ENCODE data around the gene GTF2F2. TPM values are rescaled to one million over a fixed set of nuclear protein-coding genes. Genes with fewer than 3 reads are reported as not detected.

The GTF2F2 gene
- total RNA-seq, 1 donor = 19.9 TPM

DNA sequence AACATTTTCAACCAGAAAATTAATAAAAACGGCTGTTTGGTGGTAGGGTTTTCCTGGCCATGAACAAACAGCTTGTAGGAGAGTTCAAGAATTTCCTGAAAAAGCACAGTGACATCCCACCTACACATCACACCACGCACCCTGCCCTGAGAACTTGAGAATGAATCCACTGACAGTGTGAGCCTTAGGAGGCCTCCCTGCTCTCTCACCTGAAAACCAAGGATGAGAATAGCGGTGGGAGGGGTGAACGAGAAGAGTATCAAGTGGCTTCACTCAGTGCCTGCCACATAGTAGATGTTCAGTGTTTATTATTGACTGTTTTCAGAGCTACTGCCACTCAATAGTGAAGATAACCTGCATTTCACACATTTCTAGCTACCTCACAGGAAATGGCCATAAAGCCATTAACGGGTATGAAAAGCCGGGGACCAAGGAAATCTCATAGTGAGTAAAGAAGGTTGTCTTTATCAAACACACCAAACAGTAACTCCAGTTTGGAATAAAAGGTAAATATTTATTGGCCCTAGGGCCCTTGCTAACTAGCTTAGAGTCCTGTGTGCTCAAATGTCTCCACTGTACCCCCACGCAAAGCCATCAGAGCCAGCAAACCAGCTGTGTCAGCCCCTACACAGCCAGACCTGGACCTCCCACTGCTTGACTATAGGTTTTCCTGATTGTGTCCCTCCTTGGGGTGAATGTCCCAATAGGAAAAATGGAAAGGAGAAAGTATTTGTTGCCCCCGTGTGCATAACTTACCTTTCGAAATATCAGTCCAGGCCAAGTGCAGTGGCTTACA lies 180.1 kb downstream of the GTF2F2 start:
- Histone ChIP-seq H3K27me3 (ENCODE audit: insufficient read depth, low read length) (no peaks in the 10 kb centered on the region), H4K20me1 (ENCODE audit: insufficient read depth, low read length) (no peaks in the 10 kb centered on the region), H2AFZ (ENCODE audit: low read length) (no peak overlapping the region), H3K4me1 (ENCODE audit: insufficient read depth, low read length) (peaks cover 6% of the 10 kb centered on the region), H3K9me3 (ENCODE audit: low read depth, low read length) (no peaks in the 10 kb centered on the region), H3K4me3 (ENCODE audit: insufficient read depth, low read length) (no peak overlapping the region), H3K79me2 (ENCODE audit: insufficient read depth, low read length) (no peaks in the 10 kb centered on the region), H3K36me3 (ENCODE audit: insufficient read depth, low read length) (no peaks in the 10 kb centered on the region), H3K27ac (ENCODE audit: low read depth, low read length) (no peak overlapping the region), H3K4me2 (ENCODE audit: insufficient read depth, low read length) (no peak overlapping the region)
- TF ChIP-seq, protein P1, sequence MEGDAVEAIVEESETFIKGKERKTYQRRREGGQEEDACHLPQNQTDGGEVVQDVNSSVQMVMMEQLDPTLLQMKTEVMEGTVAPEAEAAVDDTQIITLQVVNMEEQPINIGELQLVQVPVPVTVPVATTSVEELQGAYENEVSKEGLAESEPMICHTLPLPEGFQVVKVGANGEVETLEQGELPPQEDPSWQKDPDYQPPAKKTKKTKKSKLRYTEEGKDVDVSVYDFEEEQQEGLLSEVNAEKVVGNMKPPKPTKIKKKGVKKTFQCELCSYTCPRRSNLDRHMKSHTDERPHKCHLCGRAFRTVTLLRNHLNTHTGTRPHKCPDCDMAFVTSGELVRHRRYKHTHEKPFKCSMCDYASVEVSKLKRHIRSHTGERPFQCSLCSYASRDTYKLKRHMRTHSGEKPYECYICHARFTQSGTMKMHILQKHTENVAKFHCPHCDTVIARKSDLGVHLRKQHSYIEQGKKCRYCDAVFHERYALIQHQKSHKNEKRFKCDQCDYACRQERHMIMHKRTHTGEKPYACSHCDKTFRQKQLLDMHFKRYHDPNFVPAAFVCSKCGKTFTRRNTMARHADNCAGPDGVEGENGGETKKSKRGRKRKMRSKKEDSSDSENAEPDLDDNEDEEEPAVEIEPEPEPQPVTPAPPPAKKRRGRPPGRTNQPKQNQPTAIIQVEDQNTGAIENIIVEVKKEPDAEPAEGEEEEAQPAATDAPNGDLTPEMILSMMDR (IDR thresholded peaks at IDR 0.05; ENCODE audit: extremely low read depth, low read depth, low read length) = no peak
- DNase-seq (ENCODE audit: insufficient read length, low spot score, missing footprints) = no peak

DNA sequence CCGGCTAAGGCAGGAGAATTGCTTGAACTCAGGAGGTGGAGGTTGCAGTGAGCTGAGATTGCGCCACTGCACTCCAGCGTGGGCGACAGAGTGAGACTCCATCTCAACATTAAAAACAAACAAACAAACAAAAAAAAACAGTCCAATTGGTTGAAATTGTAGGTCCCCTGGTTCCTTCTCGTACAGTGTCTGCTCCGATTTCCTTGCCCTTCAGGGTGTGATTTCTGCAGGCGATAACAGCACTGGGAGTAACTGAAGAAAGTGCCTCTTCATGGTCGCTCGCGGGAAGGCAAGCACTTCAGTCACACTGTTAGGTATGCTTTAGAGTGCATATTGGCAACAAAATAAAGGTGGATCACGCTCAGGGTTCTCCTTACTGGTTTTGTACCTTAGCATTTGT lies 181.0 kb downstream of the GTF2F2 start:
- Histone ChIP-seq H3K79me2 (ENCODE audit: insufficient read depth, low read length) (no peaks in the 10 kb centered on the region), H3K4me1 (ENCODE audit: insufficient read depth, low read length) (peaks cover 6% of the 10 kb centered on the region), H3K4me2 (ENCODE audit: insufficient read depth, low read length) (no peak overlapping the region), H3K36me3 (ENCODE audit: insufficient read depth, low read length) (no peaks in the 10 kb centered on the region), H3K4me3 (ENCODE audit: insufficient read depth, low read length) (no peak overlapping the region), H3K27ac (ENCODE audit: low read depth, low read length) (no peak overlapping the region), H3K9me3 (ENCODE audit: low read depth, low read length) (no peaks in the 10 kb centered on the region), H2AFZ (ENCODE audit: low read length) (no peak overlapping the region), H3K27me3 (ENCODE audit: insufficient read depth, low read length) (no peaks in the 10 kb centered on the region), H4K20me1 (ENCODE audit: insufficient read depth, low read length) (no peaks in the 10 kb centered on the region)
- TF ChIP-seq, protein P1 (IDR thresholded peaks at IDR 0.05; ENCODE audit: extremely low read depth, low read depth, low read length) = no peak
- no peak for DNase-seq (ENCODE audit: insufficient read length, low spot score, missing footprints)

DNA sequence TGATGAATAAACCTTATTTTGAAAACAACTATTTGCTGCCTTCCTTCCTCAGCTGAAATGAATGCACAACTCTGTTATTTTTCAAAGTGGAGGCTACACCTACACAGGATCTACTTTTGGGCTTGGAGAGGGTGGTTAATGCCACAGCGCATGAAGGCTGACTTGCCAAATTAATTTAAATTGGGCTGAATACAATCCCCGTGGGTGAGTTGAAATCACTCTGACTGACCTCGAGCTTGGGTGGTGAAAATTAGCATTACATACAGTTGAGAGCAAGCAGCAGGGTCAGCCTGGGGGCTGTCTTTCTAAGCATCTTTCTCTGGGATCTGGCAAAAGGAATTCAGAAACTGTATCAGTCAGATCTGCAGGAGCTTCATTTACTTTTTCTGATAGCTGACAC lies 182.2 kb downstream of the GTF2F2 start:
- Histone ChIP-seq H3K4me3 (ENCODE audit: insufficient read depth, low read length) (no peak overlapping the region), H3K79me2 (ENCODE audit: insufficient read depth, low read length) (no peaks in the 10 kb centered on the region), H3K27ac (ENCODE audit: low read depth, low read length) (no peak overlapping the region), H3K4me2 (ENCODE audit: insufficient read depth, low read length) (no peak overlapping the region), H2AFZ (ENCODE audit: low read length) (no peak overlapping the region), H3K36me3 (ENCODE audit: insufficient read depth, low read length) (no peaks in the 10 kb centered on the region), H3K4me1 (ENCODE audit: insufficient read depth, low read length) (peaks cover 6% of the 10 kb centered on the region), H4K20me1 (ENCODE audit: insufficient read depth, low read length) (no peaks in the 10 kb centered on the region), H3K27me3 (ENCODE audit: insufficient read depth, low read length) (no peaks in the 10 kb centered on the region), H3K9me3 (ENCODE audit: low read depth, low read length) (no peaks in the 10 kb centered on the region)
- no peak for DNase-seq (ENCODE audit: insufficient read length, low spot score, missing footprints)
- TF ChIP-seq, protein P1 (IDR thresholded peaks at IDR 0.05; ENCODE audit: extremely low read depth, low read depth, low read length) = no peak

DNA sequence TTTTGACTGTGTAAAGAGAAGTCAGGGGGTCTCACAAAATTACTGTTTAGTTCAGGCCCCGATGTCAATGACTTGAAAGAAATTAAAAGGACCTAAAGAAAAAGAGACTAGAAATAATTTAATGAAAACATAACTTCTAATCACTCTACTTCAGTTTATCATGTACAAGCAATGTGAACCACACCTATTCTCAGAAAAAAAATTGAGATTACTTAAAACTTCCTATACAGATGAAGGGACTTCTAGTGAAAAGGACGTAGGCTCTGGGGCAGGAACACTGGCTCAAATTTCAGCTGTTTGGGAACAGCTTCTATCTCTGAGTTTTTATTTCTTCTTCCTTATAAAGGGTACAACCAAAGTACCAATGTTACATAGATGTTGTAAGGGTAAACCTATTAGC lies 182.7 kb downstream of the GTF2F2 start:
- no peaks in the 10 kb centered on the region for H3K79me2 ChIP-seq (ENCODE audit: insufficient read depth, low read length)
- no peaks in the 10 kb centered on the region for H3K27me3 ChIP-seq (ENCODE audit: insufficient read depth, low read length)
- TF ChIP-seq, protein P1 (IDR thresholded peaks at IDR 0.05; ENCODE audit: extremely low read depth, low read depth, low read length) = no peak
- no peak overlapping the region for H3K4me3 ChIP-seq (ENCODE audit: insufficient read depth, low read length)
- no peaks in the 10 kb centered on the region for H4K20me1 ChIP-seq (ENCODE audit: insufficient read depth, low read length)
- no peaks in the 10 kb centered on the region for H3K36me3 ChIP-seq (ENCODE audit: insufficient read depth, low read length)
- no peaks in the 10 kb centered on the region for H3K9me3 ChIP-seq (ENCODE audit: low read depth, low read length)
- DNase-seq (ENCODE audit: insufficient read length, low spot score, missing footprints) = no peak
- H2AFZ ChIP-seq (ENCODE audit: low read length) = no peak overlapping the region
- H3K4me1 ChIP-seq (ENCODE audit: insufficient read depth, low read length) = peaks cover 6% of the 10 kb centered on the region
- H3K27ac ChIP-seq (ENCODE audit: low read depth, low read length) = no peak overlapping the region
- no peak overlapping the region for H3K4me2 ChIP-seq (ENCODE audit: insufficient read depth, low read length)
